ENCODE measurements around the gene ABLIM1.

The ABLIM1 gene

GRCh38 chr10:114526504-114527238 is 131.4 kb downstream of the ABLIM1 start:
- Histone ChIP-seq H3K9ac (ENCODE audit: low read depth in 1 of 2, low read length in 2 of 2) (peak overlapping the region; percentile 77 to 86), H3K9me3 (ENCODE audit: control insufficient read depth in 2 of 2, low read length in 2 of 2) (no peaks in the 10 kb centered on the region), H3K4me1 (ENCODE audit: control insufficient read depth in 2 of 2, insufficient read depth in 2 of 2, low read length in 2 of 2) (peaks cover 29 to 31% of the 10 kb centered on the region in 2 donors), H3K36me3 (ENCODE audit: control insufficient read depth in 2 of 2, insufficient read depth in 2 of 2, low read length in 2 of 2) (no peaks in the 10 kb centered on the region), H3K4me3 (ENCODE audit: low read length in 2 of 2) (peak overlapping the region; percentile 62 to 88), H3K27me3 (ENCODE audit: control insufficient read depth in 2 of 2, insufficient read depth in 2 of 2, low read length in 2 of 2) (no peaks in the 10 kb centered on the region), H3K27ac (ENCODE audit: low read depth in 2 of 2, low read length in 2 of 2) (peak overlapping the region; percentile 85 to 94)

- no peaks in the 10 kb centered on the region for H3K9me3 ChIP-seq (ENCODE audit: control insufficient read depth in 2 of 2, low read length in 2 of 2)
- peak overlapping the region; percentile 77 to 86 for H3K9ac ChIP-seq (ENCODE audit: low read depth in 1 of 2, low read length in 2 of 2)
- H3K36me3 ChIP-seq (ENCODE audit: control insufficient read depth in 2 of 2, insufficient read depth in 2 of 2, low read length in 2 of 2) = no peaks in the 10 kb centered on the region
- peak overlapping the region; percentile 85 to 94 for H3K27ac ChIP-seq (ENCODE audit: low read depth in 2 of 2, low read length in 2 of 2)
- H3K4me3 ChIP-seq (ENCODE audit: low read length in 2 of 2) = peak overlapping the region; percentile 62 to 88
- peaks cover 34 to 36% of the 10 kb centered on the region in 2 donors for H3K4me1 ChIP-seq (ENCODE audit: control insufficient read depth in 2 of 2, insufficient read depth in 2 of 2, low read length in 2 of 2)
- no peaks in the 10 kb centered on the region for H3K27me3 ChIP-seq (ENCODE audit: control insufficient read depth in 2 of 2, insufficient read depth in 2 of 2, low read length in 2 of 2)
Observed at GRCh38 chr10:114526126-114526503, 132.0 kb downstream of the ABLIM1 start.

GRCh38 chr10:114525368-114525949 is 132.6 kb downstream of the ABLIM1 start:
- Histone ChIP-seq H3K36me3 (ENCODE audit: control insufficient read depth in 2 of 2, insufficient read depth in 2 of 2, low read length in 2 of 2) (no peaks in the 10 kb centered on the region), H3K27me3 (ENCODE audit: control insufficient read depth in 2 of 2, insufficient read depth in 2 of 2, low read length in 2 of 2) (no peaks in the 10 kb centered on the region), H3K27ac (ENCODE audit: low read depth in 2 of 2, low read length in 2 of 2) (peak overlapping the region; percentile 85 to 94), H3K9me3 (ENCODE audit: control insufficient read depth in 2 of 2, low read length in 2 of 2) (no peaks in the 10 kb centered on the region), H3K4me3 (ENCODE audit: low read length in 2 of 2) (peak overlapping the region; percentile 62 to 88), H3K9ac (ENCODE audit: low read depth in 1 of 2, low read length in 2 of 2) (peak overlapping the region; percentile 77 to 86), H3K4me1 (ENCODE audit: control insufficient read depth in 2 of 2, insufficient read depth in 2 of 2, low read length in 2 of 2) (peaks cover 40 to 42% of the 10 kb centered on the region in 2 donors)

- H3K4me3 ChIP-seq (ENCODE audit: low read length in 2 of 2) = no peak overlapping the region
- H3K9me3 ChIP-seq (ENCODE audit: control insufficient read depth in 2 of 2, low read length in 2 of 2) = no peaks in the 10 kb centered on the region
- no peaks in the 10 kb centered on the region for H3K27me3 ChIP-seq (ENCODE audit: control insufficient read depth in 2 of 2, insufficient read depth in 2 of 2, low read length in 2 of 2)
- peak overlapping the region in 1 of 2 donors; percentile 13 for H3K27ac ChIP-seq (ENCODE audit: low read depth in 2 of 2, low read length in 2 of 2)
- no peaks in the 10 kb centered on the region for H3K36me3 ChIP-seq (ENCODE audit: control insufficient read depth in 2 of 2, insufficient read depth in 2 of 2, low read length in 2 of 2)
- H3K4me1 ChIP-seq (ENCODE audit: control insufficient read depth in 2 of 2, insufficient read depth in 2 of 2, low read length in 2 of 2) = peaks cover 55% of the 10 kb centered on the region in 2 donors
- H3K9ac ChIP-seq (ENCODE audit: low read depth in 1 of 2, low read length in 2 of 2) = peak overlapping the region in 1 of 2 donors; percentile 17
Observed at GRCh38 chr10:114523876-114524275, 134.2 kb downstream of the ABLIM1 start.

- no peaks in the 10 kb centered on the region for H3K9me3 ChIP-seq (ENCODE audit: control insufficient read depth in 2 of 2, low read length in 2 of 2)
- no peaks in the 10 kb centered on the region for H3K36me3 ChIP-seq (ENCODE audit: control insufficient read depth in 2 of 2, insufficient read depth in 2 of 2, low read length in 2 of 2)
- peak overlapping the region in 1 of 2 donors; percentile 35 for H3K9ac ChIP-seq (ENCODE audit: low read depth in 1 of 2, low read length in 2 of 2)
- H3K27me3 ChIP-seq (ENCODE audit: control insufficient read depth in 2 of 2, insufficient read depth in 2 of 2, low read length in 2 of 2) = no peaks in the 10 kb centered on the region
- H3K27ac ChIP-seq (ENCODE audit: low read depth in 2 of 2, low read length in 2 of 2) = peak overlapping the region; percentile 93
- H3K4me3 ChIP-seq (ENCODE audit: low read length in 2 of 2) = peak overlapping the region in 1 of 2 donors; percentile 13
- peaks cover 50 to 56% of the 10 kb centered on the region in 2 donors for H3K4me1 ChIP-seq (ENCODE audit: control insufficient read depth in 2 of 2, insufficient read depth in 2 of 2, low read length in 2 of 2)
Observed at GRCh38 chr10:114521255-114521654, 136.8 kb downstream of the ABLIM1 start.

- no peaks in the 10 kb centered on the region for H3K9me3 ChIP-seq (ENCODE audit: control insufficient read depth in 2 of 2, low read length in 2 of 2)
- peak overlapping the region; percentile 93 for H3K27ac ChIP-seq (ENCODE audit: low read depth in 2 of 2, low read length in 2 of 2)
- no peak overlapping the region for H3K4me3 ChIP-seq (ENCODE audit: low read length in 2 of 2)
- H3K27me3 ChIP-seq (ENCODE audit: control insufficient read depth in 2 of 2, insufficient read depth in 2 of 2, low read length in 2 of 2) = no peaks in the 10 kb centered on the region
- H3K36me3 ChIP-seq (ENCODE audit: control insufficient read depth in 2 of 2, insufficient read depth in 2 of 2, low read length in 2 of 2) = no peaks in the 10 kb centered on the region
- H3K9ac ChIP-seq (ENCODE audit: low read depth in 1 of 2, low read length in 2 of 2) = peak overlapping the region in 1 of 2 donors; percentile 57
- H3K4me1 ChIP-seq (ENCODE audit: control insufficient read depth in 2 of 2, insufficient read depth in 2 of 2, low read length in 2 of 2) = peaks cover 48 to 59% of the 10 kb centered on the region in 2 donors
Observed at GRCh38 chr10:114520453-114520852, 137.6 kb downstream of the ABLIM1 start.

- Histone ChIP-seq H3K27ac (ENCODE audit: low read depth in 2 of 2, low read length in 2 of 2) (peak overlapping the region; percentile 93), H3K9ac (ENCODE audit: low read depth in 1 of 2, low read length in 2 of 2) (peak overlapping the region; percentile 36 to 57), H3K4me1 (ENCODE audit: control insufficient read depth in 2 of 2, insufficient read depth in 2 of 2, low read length in 2 of 2) (peaks cover 44 to 55% of the 10 kb centered on the region in 2 donors), H3K4me3 (ENCODE audit: low read length in 2 of 2) (peak overlapping the region; percentile 8 to 34), H3K9me3 (ENCODE audit: control insufficient read depth in 2 of 2, low read length in 2 of 2) (no peaks in the 10 kb centered on the region), H3K36me3 (ENCODE audit: control insufficient read depth in 2 of 2, insufficient read depth in 2 of 2, low read length in 2 of 2) (no peaks in the 10 kb centered on the region), H3K27me3 (ENCODE audit: control insufficient read depth in 2 of 2, insufficient read depth in 2 of 2, low read length in 2 of 2) (no peaks in the 10 kb centered on the region)
Observed at GRCh38 chr10:114519756-114520293, 138.2 kb downstream of the ABLIM1 start.

GRCh38 chr10:114519306-114519669 is 138.8 kb downstream of the ABLIM1 start:
- Histone ChIP-seq H3K4me3 (ENCODE audit: low read length in 2 of 2) (peak overlapping the region in 1 of 2 donors; percentile 34), H3K4me1 (ENCODE audit: control insufficient read depth in 2 of 2, insufficient read depth in 2 of 2, low read length in 2 of 2) (peaks cover 43 to 58% of the 10 kb centered on the region in 2 donors), H3K27ac (ENCODE audit: low read depth in 2 of 2, low read length in 2 of 2) (peak overlapping the region; percentile 93), H3K27me3 (ENCODE audit: control insufficient read depth in 2 of 2, insufficient read depth in 2 of 2, low read length in 2 of 2) (no peaks in the 10 kb centered on the region), H3K9me3 (ENCODE audit: control insufficient read depth in 2 of 2, low read length in 2 of 2) (no peaks in the 10 kb centered on the region), H3K9ac (ENCODE audit: low read depth in 1 of 2, low read length in 2 of 2) (peak overlapping the region; percentile 48 to 69), H3K36me3 (ENCODE audit: control insufficient read depth in 2 of 2, insufficient read depth in 2 of 2, low read length in 2 of 2) (no peaks in the 10 kb centered on the region)

- Histone ChIP-seq H3K9me3 (ENCODE audit: control insufficient read depth in 2 of 2, low read length in 2 of 2) (no peaks in the 10 kb centered on the region), H3K4me3 (ENCODE audit: low read length in 2 of 2) (no peak overlapping the region), H3K27me3 (ENCODE audit: control insufficient read depth in 2 of 2, insufficient read depth in 2 of 2, low read length in 2 of 2) (no peaks in the 10 kb centered on the region), H3K27ac (ENCODE audit: low read depth in 2 of 2, low read length in 2 of 2) (peak overlapping the region; percentile 93), H3K4me1 (ENCODE audit: control insufficient read depth in 2 of 2, insufficient read depth in 2 of 2, low read length in 2 of 2) (peaks cover 43 to 58% of the 10 kb centered on the region in 2 donors), H3K36me3 (ENCODE audit: control insufficient read depth in 2 of 2, insufficient read depth in 2 of 2, low read length in 2 of 2) (no peaks in the 10 kb centered on the region), H3K9ac (ENCODE audit: low read depth in 1 of 2, low read length in 2 of 2) (peak overlapping the region; percentile 48 to 69)
Observed at GRCh38 chr10:114518401-114519305, 139.4 kb downstream of the ABLIM1 start.

Measured in mucosa of rectum (tissue), 2 donors.